ENCODE data around the gene RPRD1B.

RPRD1B gene

GRCh38 chr20:38121741-38122140, 88.2 kb downstream of the RPRD1B start:
- no peak for DNase-seq (ENCODE audit: low spot score)

DNA sequence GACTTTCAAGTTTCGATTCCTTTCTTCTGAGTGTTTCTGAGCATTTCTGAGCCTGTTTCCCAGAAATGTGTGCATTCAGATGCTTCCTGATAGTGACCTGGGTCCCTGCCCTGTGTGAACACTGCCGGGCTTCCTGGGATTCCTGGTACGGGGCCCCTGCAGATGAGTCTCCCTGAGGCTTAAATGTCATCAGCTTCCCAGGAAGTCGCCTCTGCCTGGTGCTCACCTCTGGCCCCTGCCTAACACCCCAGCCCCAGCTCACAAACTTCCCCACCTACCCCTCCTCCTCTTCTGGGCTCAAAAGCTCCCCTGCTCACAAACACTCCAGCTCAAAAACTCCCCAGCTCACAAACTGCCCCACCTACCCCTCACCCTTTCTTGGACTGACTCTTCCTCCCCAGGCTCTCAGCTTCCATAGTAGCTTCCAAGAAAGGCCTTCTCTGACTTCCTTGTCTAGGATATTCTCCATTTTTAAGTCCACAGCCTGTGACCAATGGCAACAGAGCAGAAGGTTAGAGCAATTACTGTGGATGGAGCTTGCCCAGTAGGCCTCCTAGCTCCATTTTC, 89.6 kb downstream of the RPRD1B start:
- DNase-seq (ENCODE audit: low spot score): no peak

GRCh38 chr20:38125157-38126056, 91.9 kb downstream of the RPRD1B start:
- no peak for DNase-seq (ENCODE audit: low spot score)

GRCh38 chr20:38126146-38126921, 92.8 kb downstream of the RPRD1B start:
- DNase-seq (ENCODE audit: low spot score): no peak

GRCh38 chr20:38126932-38127621, 93.5 kb downstream of the RPRD1B start:
- peak; percentile 73 for DNase-seq (ENCODE audit: low spot score)

DNA sequence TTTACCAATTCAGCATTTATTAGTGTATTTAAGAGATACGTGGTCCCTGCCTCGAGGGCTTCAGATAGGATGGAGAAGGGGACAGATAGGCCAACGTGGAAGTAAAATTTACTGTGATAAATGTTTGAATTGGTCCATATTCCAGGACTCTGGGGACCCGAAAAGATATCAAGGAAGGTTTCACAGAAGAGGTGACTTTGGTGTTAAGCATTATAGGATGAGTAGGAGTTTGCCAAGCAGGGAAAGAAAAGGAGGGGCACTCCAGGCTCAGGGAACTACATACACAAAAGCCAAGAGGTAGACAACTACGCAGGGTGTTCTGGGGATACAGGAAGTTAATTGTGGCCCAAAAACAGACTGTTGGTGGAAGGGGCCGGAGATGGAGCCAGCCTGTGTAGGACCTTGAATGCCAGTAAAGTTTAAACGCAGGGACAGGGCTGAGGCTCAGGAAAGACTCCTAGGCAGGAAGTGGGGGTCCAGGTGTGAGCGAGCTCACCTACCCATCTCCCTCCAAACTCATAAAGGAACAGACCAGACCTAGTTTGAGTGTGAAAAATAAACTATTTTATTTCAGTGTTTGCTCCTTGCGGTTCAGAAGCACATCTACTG, 94.5 kb downstream of the RPRD1B start:
- no peak for DNase-seq (ENCODE audit: low spot score)

DNA sequence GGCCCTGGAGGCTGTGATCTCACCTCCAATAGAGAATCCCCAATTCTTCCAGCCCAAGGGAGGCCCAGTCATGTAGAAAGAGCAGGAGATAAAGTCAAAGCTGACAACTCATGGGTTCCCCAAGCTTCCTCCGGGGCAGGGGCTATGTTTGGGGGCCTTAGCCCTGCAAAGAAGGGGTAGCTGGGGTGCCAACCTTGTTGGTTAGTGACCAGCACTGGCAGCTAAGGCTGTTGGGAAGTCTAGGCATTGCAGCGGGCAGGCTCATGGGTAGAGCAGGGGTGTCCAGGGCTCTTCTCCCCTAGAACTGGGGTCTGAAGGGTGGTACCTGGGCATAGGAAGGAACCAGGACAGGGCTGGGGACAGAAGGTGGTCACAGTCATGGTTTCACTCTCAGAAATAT, 95.1 kb downstream of the RPRD1B start:
- DNase-seq (ENCODE audit: low spot score): no peak

GRCh38 chr20:38129248-38129865, 95.8 kb downstream of the RPRD1B start:
- DNase-seq (ENCODE audit: low spot score): no peak

DNA sequence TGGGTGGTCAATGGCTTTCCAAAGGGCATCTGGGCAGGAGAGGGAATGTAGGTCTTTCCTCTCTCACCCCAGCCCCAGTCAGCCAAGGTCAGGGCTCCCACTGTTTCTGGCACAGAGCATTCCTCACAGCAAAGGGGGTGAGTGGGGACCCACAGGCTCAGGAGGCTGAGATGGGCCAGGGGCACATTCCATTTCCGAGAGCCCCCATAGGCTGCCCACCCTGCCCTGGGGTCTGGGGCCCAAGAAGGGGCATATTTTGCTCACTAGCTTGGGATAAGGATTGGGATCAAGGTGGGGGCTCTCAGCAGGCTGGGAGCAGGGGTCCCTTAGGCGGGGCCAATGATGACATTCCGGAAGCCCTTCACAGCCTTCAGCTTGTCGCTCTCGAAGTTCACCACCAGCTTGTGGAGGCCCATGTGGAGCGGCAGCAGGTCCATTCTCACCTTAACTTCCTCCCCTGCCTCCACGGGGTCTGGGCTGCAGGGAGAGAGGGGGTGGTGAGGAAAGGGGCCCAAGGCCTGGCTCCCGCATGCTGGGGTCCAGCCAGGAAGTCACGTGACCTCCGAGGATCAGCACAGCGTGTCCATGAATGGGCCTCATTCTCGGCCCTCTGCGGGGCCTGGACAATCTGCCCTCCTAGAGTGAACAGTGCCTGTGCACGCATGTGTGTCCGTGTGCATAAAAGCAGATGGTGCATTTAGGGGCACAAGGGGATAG, 96.5 kb downstream of the RPRD1B start:
- DNase-seq (ENCODE audit: low spot score): no peak

GRCh38 chr20:38130687-38131587, 97.4 kb downstream of the RPRD1B start:
- no peak for DNase-seq (ENCODE audit: low spot score)

- DNase-seq (ENCODE audit: low spot score): no peak
Observed at GRCh38 chr20:38131588-38132121, 98.1 kb downstream of the RPRD1B start.

- no peak for DNase-seq (ENCODE audit: low spot score)
Observed at GRCh38 chr20:38132156-38132909, 98.8 kb downstream of the RPRD1B start.

GRCh38 chr20:38132910-38133501, 99.5 kb downstream of the RPRD1B start:
- DNase-seq (ENCODE audit: low spot score): no peak

DNA sequence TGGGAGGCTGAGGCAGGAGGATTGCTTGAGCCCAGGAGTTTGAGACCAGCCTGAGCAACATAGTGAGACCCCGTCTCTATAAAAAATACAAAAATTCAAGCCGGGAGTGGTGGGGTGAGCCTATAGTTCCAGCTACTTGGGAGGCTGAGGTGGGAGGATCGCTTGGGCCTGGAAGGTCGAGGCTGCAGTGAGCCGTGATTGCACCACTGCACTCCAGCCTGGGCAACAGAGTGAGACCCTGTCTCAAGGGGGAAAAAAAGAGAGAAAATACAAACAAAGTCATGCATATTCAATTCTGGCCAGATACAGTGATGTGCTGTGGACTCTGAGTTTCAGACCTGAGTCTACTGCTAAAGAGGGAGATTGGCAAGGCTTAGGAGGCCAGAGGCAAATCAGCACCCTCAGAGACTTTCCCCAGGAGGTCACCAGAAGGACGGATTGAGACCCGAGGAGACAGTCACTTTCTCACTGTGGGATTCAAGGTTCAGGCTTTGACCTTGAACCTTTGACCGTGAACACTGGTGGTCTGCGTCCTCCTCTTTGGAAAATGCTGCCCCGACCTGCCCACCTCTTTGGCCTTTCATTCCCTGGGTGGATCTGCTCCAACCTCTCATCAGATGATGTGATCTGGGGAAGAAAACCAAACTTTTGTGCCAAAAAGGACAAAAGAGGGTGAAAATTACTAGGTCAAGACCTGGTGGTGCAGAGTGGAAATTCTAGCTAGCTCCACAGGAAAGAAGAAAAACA, 100.3 kb downstream of the RPRD1B start:
- no peak for DNase-seq (ENCODE audit: low spot score)

DNA sequence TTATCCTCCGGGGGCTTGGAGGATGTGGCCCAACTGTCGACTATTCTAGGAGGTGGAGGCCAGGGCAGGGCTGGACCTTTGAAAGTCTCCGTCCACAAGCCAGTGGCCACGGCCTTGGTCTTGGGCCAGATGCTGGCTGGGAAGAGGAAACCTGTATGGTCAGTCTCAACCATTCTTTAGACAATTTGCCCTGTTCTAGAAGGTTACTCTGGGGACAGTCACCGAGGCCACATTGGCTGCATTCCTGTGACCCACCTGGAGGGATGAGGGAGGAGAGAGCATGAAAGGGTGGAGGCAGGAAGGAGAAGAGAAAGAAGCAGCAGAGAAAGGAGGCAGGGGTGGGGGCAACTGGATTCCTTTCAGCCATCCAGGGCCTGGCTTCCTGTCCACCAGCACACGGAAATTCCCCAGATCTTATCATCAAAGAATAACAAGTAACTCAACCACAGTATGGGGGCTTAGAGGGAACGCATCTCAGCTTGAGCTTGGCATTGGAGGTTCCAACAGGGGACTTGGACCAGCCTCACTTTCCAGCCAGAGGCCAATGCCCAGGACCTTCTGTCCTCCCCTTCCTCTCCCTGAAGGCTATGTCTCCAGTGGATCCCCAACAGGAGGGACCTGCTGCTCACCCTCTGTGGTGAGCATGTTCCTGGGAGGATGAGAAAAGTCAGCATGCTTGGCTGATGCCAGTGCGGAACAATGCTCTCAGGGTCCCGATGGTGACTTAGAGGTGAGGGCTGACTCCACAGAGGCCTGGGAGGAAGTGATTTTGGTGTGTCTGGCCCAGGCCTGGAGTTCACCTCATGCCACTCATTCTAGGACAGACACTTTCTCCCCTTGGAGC, 101.1 kb downstream of the RPRD1B start:
- no peak for DNase-seq (ENCODE audit: low spot score)

GRCh38 chr20:38135271-38135650, 101.7 kb downstream of the RPRD1B start:
- DNase-seq (ENCODE audit: low spot score): no peak
